Measurements from ENCODE around the gene OGA.

DNA sequence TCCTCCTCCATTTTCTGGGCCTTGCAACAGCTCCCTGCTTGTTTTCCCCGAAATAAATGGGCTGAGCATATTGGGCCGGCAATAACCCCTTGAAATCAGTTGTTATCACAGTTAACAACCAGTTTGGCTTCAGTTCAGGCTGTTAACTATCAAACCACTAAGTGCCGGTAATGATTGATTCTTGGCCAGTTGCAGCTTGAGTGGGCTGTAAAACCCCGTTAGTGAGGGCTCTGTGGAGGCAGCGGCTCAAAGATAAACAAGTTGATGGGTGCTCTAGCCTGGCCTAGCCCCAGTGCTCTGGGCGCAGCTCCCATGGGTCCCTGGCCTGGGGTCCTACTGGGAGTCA lies 50.7 kb downstream of the OGA start:
- TF ChIP-seq, protein P1, sequence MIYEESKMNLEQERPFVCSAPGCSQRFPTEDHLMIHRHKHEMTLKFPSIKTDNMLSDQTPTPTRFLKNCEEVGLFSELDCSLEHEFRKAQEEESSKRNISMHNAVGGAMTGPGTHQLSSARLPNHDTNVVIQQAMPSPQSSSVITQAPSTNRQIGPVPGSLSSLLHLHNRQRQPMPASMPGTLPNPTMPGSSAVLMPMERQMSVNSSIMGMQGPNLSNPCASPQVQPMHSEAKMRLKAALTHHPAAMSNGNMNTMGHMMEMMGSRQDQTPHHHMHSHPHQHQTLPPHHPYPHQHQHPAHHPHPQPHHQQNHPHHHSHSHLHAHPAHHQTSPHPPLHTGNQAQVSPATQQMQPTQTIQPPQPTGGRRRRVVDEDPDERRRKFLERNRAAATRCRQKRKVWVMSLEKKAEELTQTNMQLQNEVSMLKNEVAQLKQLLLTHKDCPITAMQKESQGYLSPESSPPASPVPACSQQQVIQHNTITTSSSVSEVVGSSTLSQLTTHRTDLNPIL (CRISPR knock-in tag; IDR thresholded peaks at IDR 0.05; ENCODE audit: low read depth) = no peak
- no peak for TF ChIP-seq ARNTL (CRISPR knock-in tag; IDR thresholded peaks at IDR 0.05; ENCODE audit: borderline replicate concordance, low read depth)
- no peak for TF ChIP-seq TOX (CRISPR knock-in tag; IDR thresholded peaks at IDR 0.05; ENCODE audit: borderline replicate concordance)
